Stimulated activated naive CD8-positive, alpha-beta T cell treated with anti-CD3 and anti-CD28 coated beads, Interleukin-15, Interleukin-2, amounts not matched to agents 100 ng/mL and 50 ng/mL, for 24 hours (primary cell): ENCODE measurements around the gene CTTNBP2.

Experiments
- H3K27ac Mint-ChIP-seq: one replicate; pipeline ENCODE4 v1.8.0; 2021; ENCODE audit warnings: mild to moderate bottlenecking, mixed read lengths
- H3K27me3 Mint-ChIP-seq: one replicate; pipeline ENCODE4 v1.8.0; 2021; ENCODE audit warnings: mixed read lengths
- H3K36me3 Mint-ChIP-seq: one replicate; pipeline ENCODE4 v1.8.0; 2021; ENCODE audit warnings: low read depth, mixed read lengths
- H3K4me1 Mint-ChIP-seq: one replicate; pipeline ENCODE4 v1.8.0; 2021; ENCODE audit warnings: low read depth, mixed read lengths
- H3K4me3 Mint-ChIP-seq: one replicate; pipeline ENCODE4 v1.8.0; 2021; ENCODE audit warnings: mild to moderate bottlenecking, mixed read lengths
- H3K9me3 Mint-ChIP-seq: one replicate; pipeline ENCODE4 v1.8.0; 2021; ENCODE audit warnings: mixed read lengths

CTTNBP2 gene

GRCh38 chr7:117873310-117874190 lies at the start of gene CTTNBP2:
Gene CTTNBP2 (minus strand): TSS chr7:117873441. CDS start chr7:117873415, 26 bp downstream.
- Mint-ChIP-seq H3K36me3 (no peaks in the 10 kb centered on the region), H3K9me3 (no peaks in the 10 kb centered on the region), H3K27me3 (peaks cover 66% of the 10 kb centered on the region), H3K27ac (no peak within 1 kb of the TSS), H3K4me3 (peak within 1 kb of the TSS; percentile 62), H3K4me1 (peaks cover 14% of the 10 kb centered on the region)

DNA sequence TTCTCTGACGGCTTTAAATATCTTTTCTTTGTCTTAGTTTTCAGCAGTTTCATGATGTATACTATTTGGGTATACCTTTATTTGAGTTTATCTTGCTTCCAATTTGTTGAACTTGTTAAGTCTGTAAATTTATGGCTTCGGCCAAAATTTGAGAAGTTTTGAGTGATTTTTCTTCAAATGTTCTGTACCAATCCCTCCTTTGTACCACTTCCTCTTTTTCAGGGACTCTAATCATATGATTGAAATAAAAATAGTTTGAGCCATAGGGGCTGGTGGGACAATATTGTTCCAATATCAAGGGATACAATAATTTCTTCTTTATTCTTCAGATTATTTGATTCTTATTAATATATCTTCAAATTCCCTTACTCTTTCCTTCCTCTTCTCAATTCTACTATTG lies 43.1 kb upstream of the CTTNBP2 start:
- Mint-ChIP-seq H3K27me3 (no peaks in the 10 kb centered on the region), H3K4me3 (no peak overlapping the region), H3K4me1 (no peaks in the 10 kb centered on the region), H3K9me3 (peaks cover under 1% of the 10 kb centered on the region), H3K27ac (no peak overlapping the region), H3K36me3 (no peaks in the 10 kb centered on the region)

- Mint-ChIP-seq H3K27me3 (no peaks in the 10 kb centered on the region), H3K4me3 (no peak overlapping the region), H3K36me3 (no peaks in the 10 kb centered on the region), H3K27ac (no peak overlapping the region), H3K4me1 (no peaks in the 10 kb centered on the region), H3K9me3 (no peaks in the 10 kb centered on the region)
Observed at GRCh38 chr7:117912421-117912820, 39.2 kb upstream of the CTTNBP2 start.

- no peaks in the 10 kb centered on the region for H3K27me3 Mint-ChIP-seq
- H3K4me1 Mint-ChIP-seq = no peaks in the 10 kb centered on the region
- H3K36me3 Mint-ChIP-seq = no peaks in the 10 kb centered on the region
- H3K9me3 Mint-ChIP-seq = no peaks in the 10 kb centered on the region
- no peak overlapping the region for H3K4me3 Mint-ChIP-seq
- no peak overlapping the region for H3K27ac Mint-ChIP-seq
Observed at GRCh38 chr7:117908031-117908795, 35.0 kb upstream of the CTTNBP2 start.

DNA sequence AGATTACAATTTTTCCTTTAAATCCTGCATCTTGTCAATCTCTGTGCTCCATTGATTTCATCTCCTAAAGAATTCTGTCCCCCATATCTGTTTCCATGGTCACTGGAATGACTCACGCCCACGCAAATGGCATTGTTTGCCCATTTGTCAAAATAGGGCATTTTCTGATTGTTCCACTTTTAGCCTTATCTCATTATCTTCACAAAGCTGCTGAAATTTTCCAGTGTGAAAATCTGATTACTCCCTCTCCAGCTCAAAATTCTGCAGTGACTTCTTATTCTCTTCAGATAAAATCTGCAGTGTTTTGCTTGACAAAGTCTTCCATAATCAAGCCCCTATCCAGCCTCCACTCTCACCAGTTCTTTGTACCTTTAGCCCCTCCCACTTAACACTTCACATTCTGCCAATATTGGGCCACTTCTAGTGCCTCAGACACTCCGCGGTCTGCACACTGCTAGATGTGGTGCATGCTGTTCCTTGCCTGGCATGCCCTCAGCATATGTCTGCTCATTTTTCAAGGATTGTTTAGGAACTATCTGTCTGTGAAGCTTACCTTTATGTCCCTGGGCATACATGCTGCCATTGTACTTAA lies 33.9 kb upstream of the CTTNBP2 start:
- Mint-ChIP-seq H3K27me3 (no peaks in the 10 kb centered on the region), H3K4me1 (no peaks in the 10 kb centered on the region), H3K36me3 (no peaks in the 10 kb centered on the region), H3K4me3 (no peak overlapping the region), H3K27ac (no peak overlapping the region), H3K9me3 (no peaks in the 10 kb centered on the region)

DNA sequence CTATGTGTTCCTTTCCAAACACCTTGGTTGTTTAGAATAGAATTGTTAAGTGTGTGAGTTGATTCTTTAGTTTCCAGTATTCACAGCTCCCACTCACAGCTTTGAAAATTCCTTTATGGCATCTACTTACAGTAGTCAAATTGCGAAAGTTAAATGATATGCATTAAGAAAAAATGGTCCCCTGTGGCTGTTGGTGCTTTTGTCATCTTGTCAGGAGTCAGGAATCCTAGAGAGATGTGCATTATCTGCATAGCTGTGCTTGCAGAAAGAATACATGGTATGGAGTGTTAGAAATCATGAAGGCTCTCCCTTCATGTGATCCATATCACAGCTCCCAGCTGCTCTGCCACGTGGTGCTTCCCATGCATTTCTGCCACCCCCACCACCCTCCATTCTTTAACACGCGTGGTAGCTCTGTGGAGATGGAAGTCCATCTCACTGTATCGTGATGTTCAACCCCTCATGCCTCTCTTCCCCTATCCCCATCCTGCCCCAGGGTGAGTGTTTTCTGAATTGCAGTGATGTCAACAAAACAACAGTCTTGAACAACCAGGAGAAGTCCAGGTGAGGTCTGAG lies 29.2 kb upstream of the CTTNBP2 start:
- Mint-ChIP-seq H3K9me3 (no peaks in the 10 kb centered on the region), H3K27me3 (no peaks in the 10 kb centered on the region), H3K4me1 (no peaks in the 10 kb centered on the region), H3K27ac (no peak overlapping the region), H3K36me3 (no peaks in the 10 kb centered on the region), H3K4me3 (no peak overlapping the region)

GRCh38 chr7:117901089-117901797 lies 28.0 kb upstream of the CTTNBP2 start:
- H3K4me3 Mint-ChIP-seq = no peak overlapping the region
- no peaks in the 10 kb centered on the region for H3K27me3 Mint-ChIP-seq
- no peaks in the 10 kb centered on the region for H3K4me1 Mint-ChIP-seq
- no peaks in the 10 kb centered on the region for H3K9me3 Mint-ChIP-seq
- H3K27ac Mint-ChIP-seq = no peak overlapping the region
- no peaks in the 10 kb centered on the region for H3K36me3 Mint-ChIP-seq

DNA sequence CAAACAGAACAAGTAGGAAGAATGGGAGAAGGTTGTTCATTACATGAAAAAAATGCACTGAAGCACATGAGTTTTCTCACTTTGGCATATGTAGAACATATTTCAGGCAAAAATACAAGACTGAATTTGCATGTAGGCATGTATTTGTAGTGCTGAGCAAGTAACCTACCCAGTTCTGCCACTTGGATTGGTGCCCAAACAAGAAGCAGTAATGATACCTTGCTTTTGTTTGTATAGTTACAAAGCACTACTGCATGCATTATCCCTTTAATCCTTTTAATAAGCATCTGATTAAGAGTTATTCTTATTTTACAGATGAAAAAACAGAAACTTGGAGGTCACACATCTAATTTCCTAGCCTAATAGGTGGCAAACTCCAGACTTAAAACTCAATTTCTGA lies 23.1 kb upstream of the CTTNBP2 start:
- Mint-ChIP-seq H3K36me3 (no peaks in the 10 kb centered on the region), H3K4me1 (no peaks in the 10 kb centered on the region), H3K27ac (no peak overlapping the region), H3K4me3 (no peak overlapping the region), H3K27me3 (no peaks in the 10 kb centered on the region), H3K9me3 (no peaks in the 10 kb centered on the region)

DNA sequence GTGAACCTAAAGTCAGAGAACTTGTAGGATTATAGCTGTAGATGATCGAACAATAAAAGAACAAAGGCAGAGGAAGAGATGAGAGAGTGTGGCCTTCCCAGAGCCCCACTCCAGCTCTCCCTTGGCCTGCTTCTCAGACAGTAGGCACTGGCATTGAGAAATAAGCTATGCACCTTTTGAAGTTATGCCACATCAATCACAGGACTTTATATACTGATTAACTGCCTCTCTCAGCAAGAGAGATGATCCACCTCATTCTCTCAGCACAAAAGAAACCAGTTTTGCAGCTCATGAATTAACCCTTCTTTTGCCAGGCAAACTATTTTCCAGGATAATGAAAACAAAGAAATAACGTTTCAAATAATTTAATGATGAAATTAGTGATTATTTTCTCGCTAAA lies 22.0 kb upstream of the CTTNBP2 start:
- H3K27me3 Mint-ChIP-seq = no peaks in the 10 kb centered on the region

DNA sequence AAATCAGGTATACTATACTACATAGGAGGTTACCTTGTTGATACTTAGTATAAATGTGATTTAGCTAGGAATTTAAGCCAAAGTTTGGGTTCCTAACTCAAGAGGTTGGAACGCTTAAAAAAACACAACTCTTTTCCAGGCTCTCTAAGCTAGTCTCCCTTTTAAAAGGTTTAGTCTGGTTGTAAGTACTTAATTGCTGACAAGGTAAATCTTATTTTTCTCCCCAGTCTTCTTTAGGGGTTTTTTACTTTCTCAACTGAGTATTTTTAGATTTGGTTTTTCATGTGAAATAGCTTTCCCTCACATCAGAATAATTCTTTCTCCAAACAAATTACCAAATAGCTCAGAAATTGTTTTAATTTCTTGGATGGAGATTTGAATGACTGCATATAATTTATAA lies 20.8 kb upstream of the CTTNBP2 start:
- Mint-ChIP-seq H3K36me3 (no peaks in the 10 kb centered on the region), H3K27me3 (no peaks in the 10 kb centered on the region), H3K4me1 (no peaks in the 10 kb centered on the region), H3K4me3 (no peak overlapping the region), H3K9me3 (no peaks in the 10 kb centered on the region), H3K27ac (no peak overlapping the region)

More for the DNA sequence above, 22.0 kb upstream of the CTTNBP2 start:
- H3K4me3 Mint-ChIP-seq = no peak overlapping the region
- H3K36me3 Mint-ChIP-seq = no peaks in the 10 kb centered on the region
- H3K27ac Mint-ChIP-seq = no peak overlapping the region
- no peaks in the 10 kb centered on the region for H3K4me1 Mint-ChIP-seq
- no peaks in the 10 kb centered on the region for H3K9me3 Mint-ChIP-seq

DNA sequence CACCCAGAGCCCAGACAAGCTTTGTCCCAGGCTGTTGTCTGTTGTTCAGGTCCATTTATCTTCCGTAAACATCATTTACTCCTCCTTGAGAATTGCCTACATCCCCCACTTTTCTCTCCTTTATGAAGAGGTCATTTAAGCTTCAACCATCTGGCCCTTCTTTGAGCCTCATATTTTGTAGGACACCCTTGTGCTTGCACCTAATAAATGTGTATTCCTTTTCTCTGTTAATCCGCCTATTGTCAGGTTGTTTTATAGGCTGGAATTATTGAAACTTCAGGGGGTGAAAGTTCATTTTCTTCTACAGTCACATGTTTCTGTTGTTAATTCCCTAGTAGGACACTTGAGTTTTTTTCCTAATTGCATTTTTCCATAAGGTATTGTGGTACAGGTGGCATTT lies 19.6 kb upstream of the CTTNBP2 start:
- no peaks in the 10 kb centered on the region for H3K36me3 Mint-ChIP-seq
- no peak overlapping the region for H3K27ac Mint-ChIP-seq
- no peak overlapping the region for H3K4me3 Mint-ChIP-seq
- no peaks in the 10 kb centered on the region for H3K27me3 Mint-ChIP-seq
- no peaks in the 10 kb centered on the region for H3K4me1 Mint-ChIP-seq
- no peaks in the 10 kb centered on the region for H3K9me3 Mint-ChIP-seq

- H3K36me3 Mint-ChIP-seq = no peaks in the 10 kb centered on the region
Observed at GRCh38 chr7:117889611-117890010, 16.4 kb upstream of the CTTNBP2 start.

GRCh38 chr7:117888627-117889026 lies 15.4 kb upstream of the CTTNBP2 start:
- H3K9me3 Mint-ChIP-seq = no peaks in the 10 kb centered on the region
- no peaks in the 10 kb centered on the region for H3K4me1 Mint-ChIP-seq
- H3K27me3 Mint-ChIP-seq = no peaks in the 10 kb centered on the region
- H3K36me3 Mint-ChIP-seq = no peaks in the 10 kb centered on the region
- H3K4me3 Mint-ChIP-seq = no peak overlapping the region
- H3K27ac Mint-ChIP-seq = no peak overlapping the region

More at GRCh38 chr7:117889611-117890010, 16.4 kb upstream of the CTTNBP2 start:
- no peaks in the 10 kb centered on the region for H3K4me1 Mint-ChIP-seq
- H3K27ac Mint-ChIP-seq = no peak overlapping the region
- no peaks in the 10 kb centered on the region for H3K9me3 Mint-ChIP-seq
- H3K27me3 Mint-ChIP-seq = no peaks in the 10 kb centered on the region
- H3K4me3 Mint-ChIP-seq = no peak overlapping the region

- Mint-ChIP-seq H3K27me3 (peaks cover 3% of the 10 kb centered on the region), H3K4me1 (no peaks in the 10 kb centered on the region), H3K4me3 (no peak overlapping the region), H3K36me3 (no peaks in the 10 kb centered on the region), H3K27ac (no peak overlapping the region), H3K9me3 (no peaks in the 10 kb centered on the region)
Observed at GRCh38 chr7:117882594-117882993, 9.4 kb upstream of the CTTNBP2 start.
